Peyer's patch (tissue), 4 donors: ENCODE measurements around the gene FAU.

ENCODE experiments used
- CTCF ChIP-seq, 6 experiments: fragments of 450-650 bp in 4 of 6; fragments of 200-600 bp in 2 of 6; sonication (generic) in 1 of 6; IDR thresholded peaks; one replicate each; pipeline ENCODE4 v1.5.1; 2017 to 2019; ENCODE audit warnings: antibody characterized with exemption in 6 of 6, mild to moderate bottlenecking in 3 of 6, moderate library complexity in 1 of 6
- POLR2A ChIP-seq, 2 donors: fragments of 450-650 bp; IDR thresholded peaks; one replicate each; pipeline ENCODE4 v1.5.1; 2017; ENCODE audit warnings: antibody characterized with exemption in 2 of 2, mild to moderate bottlenecking in 2 of 2, moderate library complexity in 2 of 2

DNA sequence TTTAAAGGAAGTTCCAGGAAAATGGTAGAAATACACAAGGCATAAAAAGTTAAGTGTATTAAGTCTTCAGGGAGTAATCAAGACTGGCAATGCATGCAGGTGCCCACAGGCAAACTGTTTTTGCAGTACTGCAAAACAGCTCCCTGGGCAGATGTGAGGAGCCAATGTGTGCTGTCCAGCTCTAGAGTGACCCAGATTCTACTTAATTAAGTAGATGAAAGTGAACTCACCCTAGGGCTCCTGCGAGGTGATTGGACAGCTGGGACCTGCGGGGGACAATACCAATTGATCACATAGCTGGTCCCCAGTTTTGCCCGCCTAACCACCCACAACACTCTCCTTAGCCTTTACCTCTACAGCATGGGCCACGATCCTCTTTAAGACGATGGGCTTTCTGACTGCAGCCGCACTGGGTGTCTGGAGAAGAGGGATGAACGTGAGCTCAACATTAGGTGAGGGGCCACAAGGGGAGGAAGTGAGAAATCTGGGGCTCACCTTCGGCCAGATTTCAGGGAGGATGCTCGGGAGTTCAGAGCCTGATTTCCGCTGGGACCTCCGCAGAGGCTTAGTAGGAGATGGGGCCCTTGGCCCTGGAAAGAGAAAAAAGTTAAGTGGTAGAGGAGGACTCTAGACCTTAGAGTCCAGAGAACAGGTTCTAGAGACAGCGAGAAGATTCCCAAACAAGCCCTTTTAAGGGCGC is 38.6 kb downstream of the FAU start:
- TF ChIP-seq CTCF (IDR thresholded peaks at IDR 0.05) = no peak
- no peak for TF ChIP-seq POLR2A (IDR thresholded peaks at IDR 0.05)
